GM19438 (cell line): ENCODE data around the gene GSG1.
"Not testable (repeated sequence)": the region's sequence is repeated elsewhere in the genome, so short reads cannot be mapped to it uniquely, and the experiment has no call there.

ENCODE experiments used
- ATAC-seq: cut with Tn5 transposase; IDR thresholded peaks from one replicate; pipeline ENCODE4 v1.9.1; 2021; ENCODE audit warnings: low read depth; ENCODE audit not compliant: unreplicated experiment

GSG1 gene

DNA sequence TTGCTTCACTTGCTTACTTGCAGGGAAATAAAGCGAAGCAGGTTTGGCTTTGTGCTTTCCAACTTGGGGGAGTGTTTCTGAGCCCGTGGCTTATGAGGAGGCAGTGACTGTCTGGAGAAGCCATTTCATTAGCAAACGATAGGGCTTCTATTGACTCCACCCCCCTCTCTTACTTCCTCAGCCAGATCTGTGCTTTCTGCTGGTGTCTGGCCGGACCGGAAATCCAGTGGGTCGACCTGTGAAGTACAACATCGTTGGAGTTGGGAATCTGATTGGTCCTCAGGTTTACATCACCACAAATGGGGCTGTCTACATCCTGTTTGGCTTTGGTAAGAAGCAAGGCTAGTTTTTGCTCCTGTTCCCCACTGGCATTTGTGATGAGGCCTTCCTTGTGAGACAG lies 37.0 kb downstream of the GSG1 start:
- no peak for ATAC-seq

GRCh38 chr12:13066014-13066413 lies 37.5 kb downstream of the GSG1 start:
- ATAC-seq: no peak

GRCh38 chr12:13062669-13063068 lies 40.8 kb downstream of the GSG1 start:
- no peak for ATAC-seq

- ATAC-seq: no peak
Measured at GRCh38 chr12:13061377-13061776, 42.1 kb downstream of the GSG1 start.

- no peak for ATAC-seq
Measured at GRCh38 chr12:13060581-13060980, 42.9 kb downstream of the GSG1 start.

GRCh38 chr12:13053617-13054016 lies 49.9 kb downstream of the GSG1 start:
- not testable (repeated sequence) for ATAC-seq

- no peak for ATAC-seq
Measured at GRCh38 chr12:13052421-13052820, 51.0 kb downstream of the GSG1 start.

DNA sequence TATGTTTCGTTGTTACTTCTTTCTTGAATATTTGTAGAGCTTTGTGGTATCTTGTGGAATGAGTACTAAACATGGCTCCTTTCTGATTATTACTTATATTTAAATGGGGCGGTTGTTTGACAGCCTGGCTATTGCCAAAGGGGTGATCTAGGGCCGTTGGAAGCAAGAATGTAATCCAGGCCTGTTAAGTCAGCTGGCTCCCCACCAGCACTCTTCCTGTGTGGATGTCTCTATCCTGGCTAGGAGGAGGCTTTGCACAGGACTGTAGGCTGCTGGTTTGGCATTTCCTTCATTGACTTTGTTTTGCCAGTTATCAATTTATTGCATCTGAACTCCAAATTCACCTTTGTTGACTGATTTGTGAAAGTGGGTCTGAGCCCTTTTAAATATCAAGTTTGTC lies 53.7 kb downstream of the GSG1 start:
- ATAC-seq: no peak

GRCh38 chr12:13046964-13047363 lies 56.5 kb downstream of the GSG1 start:
- ATAC-seq: no peak

DNA sequence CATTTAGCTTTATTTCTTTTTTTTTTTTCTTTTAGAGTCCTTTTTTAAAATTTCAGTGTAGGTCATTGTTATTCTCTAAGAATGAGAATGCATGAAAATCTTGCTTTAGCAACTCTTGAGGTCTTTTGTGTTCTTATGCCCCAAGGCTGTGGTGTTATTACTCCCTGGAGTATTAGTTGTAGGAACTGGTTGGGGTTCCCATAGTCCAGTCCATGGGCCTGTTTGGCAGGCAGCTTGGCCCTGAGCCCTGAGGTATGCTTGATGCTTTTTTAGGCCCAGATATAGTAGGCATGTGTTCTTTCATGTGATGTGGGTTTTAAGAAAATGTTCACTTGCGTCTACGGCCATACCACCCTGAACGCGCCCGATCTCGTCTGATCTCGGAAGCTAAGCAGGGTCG lies 57.7 kb downstream of the GSG1 start:
- ATAC-seq: no peak

GRCh38 chr12:13044906-13045299 lies 58.6 kb downstream of the GSG1 start:
- ATAC-seq: no peak

DNA sequence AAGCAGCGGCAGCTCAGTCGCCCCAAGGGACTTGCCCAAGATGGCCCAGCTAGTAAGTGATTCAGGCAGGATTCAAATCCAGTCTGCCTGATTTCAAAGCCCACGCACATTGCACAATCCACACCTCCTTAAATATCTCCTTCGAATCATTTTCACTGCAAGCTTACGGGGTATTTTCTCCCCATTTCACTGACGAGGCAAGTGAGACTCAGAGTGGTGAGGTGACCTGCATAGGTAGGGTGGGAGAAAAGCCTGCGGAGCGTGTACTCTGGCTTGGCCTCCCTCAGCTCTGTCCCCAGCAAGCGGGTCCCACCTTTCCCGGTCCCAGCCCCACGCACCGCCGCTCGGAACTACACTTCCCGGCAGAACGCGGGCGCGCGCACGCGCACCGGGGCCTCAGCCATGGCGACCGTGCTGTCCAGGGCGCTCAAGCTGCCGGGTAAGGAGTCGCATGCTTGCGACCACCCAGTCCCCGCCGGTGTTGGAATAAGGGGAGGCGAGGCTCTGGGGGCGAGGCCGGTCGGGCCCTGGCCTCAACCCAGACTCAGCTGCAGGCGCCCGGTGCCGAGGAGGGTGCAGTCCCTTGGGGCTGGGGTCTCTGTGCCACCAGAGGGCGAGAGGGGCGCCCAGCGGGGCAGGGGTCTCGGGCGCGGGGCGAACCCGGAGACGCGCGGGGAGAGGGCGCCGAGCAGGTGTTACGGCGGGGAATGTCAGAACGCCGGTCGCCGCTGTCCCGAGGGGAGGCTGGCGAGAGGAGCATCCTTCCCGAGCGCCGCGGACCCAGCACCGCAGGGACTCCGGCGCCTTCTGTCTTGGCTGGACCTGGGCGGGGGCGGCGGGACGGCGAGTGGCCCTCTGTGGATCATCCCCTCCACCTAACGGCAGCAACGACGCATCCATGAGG lies 59.2 kb downstream of the GSG1 start, which contains the start of gene FAM234B:
FAM234B (plus strand) TSS at position 380 of the 904 bp plus-strand sequence; CDS start at position 403, 23 bp downstream.
- ATAC-seq: peak; percentile 82

- ATAC-seq: no peak
Measured at GRCh38 chr12:13042666-13043230, 60.7 kb downstream of the GSG1 start.

- ATAC-seq: no peak
Measured at GRCh38 chr12:13041224-13041623, 62.2 kb downstream of the GSG1 start.

GRCh38 chr12:13039328-13039956 lies 64.0 kb downstream of the GSG1 start:
- no peak for ATAC-seq

DNA sequence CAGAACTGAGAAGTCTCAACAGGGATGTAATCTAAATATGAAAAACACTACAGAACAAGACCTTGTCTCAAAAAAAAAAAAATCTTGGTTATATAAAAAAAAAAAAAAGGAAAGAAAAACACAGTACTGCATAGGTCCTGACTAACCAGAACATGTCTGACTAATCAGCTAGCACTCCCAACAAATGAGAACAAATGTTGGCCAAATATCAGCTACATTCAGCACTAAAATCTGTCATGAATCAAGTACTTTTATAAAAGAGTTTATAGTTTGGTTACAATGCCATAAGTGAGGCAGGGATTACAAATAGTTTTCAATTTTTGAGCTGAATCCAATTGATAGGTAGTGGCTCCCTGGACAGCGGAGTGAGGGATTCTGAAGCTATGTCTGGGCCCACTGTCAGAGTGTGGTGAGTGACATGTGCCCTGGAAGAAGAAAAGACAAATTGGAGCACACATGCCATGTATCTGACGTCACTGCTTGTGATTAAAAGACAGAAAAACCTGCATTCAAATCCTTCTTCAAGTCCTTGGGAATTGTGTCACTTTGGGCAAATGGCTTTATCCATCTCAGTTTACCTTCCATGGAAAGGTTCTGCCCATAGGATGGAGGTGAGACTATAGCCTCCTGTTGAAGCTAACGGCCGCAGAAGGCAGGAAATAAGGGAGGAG lies 64.8 kb downstream of the GSG1 start:
- no peak for ATAC-seq

DNA sequence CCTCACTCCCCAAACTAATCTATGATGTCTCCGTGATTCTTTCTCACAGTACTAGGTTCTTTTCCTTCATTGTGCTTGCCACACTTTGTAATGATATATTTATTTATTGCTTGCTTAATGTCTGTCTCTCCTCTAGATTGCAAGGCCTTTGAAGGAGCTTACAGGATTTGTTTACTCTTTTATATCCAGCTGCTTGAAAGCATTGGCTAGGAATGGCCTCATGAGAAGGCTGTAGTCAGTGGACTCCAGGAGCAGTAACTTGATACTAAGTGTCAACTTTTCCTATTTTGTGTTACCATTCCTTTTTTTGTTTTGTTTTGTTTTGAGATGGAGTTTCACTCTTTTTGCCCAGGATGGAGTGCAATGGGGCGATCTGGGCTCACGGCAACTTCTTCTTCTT lies 66.6 kb downstream of the GSG1 start:
- ATAC-seq: no peak

DNA sequence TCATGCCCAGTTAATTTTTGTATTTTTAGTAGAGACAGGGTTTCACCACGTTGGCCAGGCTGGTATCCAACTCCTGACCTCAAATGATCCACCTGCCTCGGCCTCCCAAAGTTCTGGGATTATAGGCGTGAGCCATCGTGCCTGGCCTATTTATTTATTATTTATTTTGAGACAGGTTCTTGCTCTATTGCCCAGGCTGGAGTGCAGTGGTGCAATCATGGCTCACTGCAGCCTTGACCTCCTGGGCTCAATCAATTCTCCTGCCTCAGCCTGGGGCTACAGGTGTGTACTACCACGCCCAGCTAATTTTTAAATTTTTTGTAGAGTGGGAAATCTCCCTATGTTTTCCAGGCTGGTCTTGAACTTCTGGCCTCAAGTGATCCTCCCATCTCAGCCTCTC lies 68.1 kb downstream of the GSG1 start:
- not testable (repeated sequence) for ATAC-seq
